GM12878 (cell line): ENCODE results near the gene CSK. TPM values are rescaled to one million over a fixed set of nuclear protein-coding genes. Genes with fewer than 3 reads are reported as not detected.

Source experiments
- ATAC-seq: fragments of 200-7000 bp; cut with Tn5 transposase; 3 replicates; pipeline ENCODE4 v1.9.1; 2020; ENCODE audit warnings: mild to moderate bottlenecking, moderate library complexity
- BruUV-seq: library from RNA; stranded (reverse); fragments of 400-500 nt; replicated peaks from 2 replicates; lab custom pipeline; 2021; lab: Mats Ljungman, UMichigan
- CTCF ChIA-PET: fragments of 300-600 bp; sonication (Branson Sonifier 250); formaldehyde crosslinking; extraction: SDS; loops from one replicate; lab custom pipeline; 2021; ENCODE audit warnings: inconsistent platforms; lab: Yijun Ruan, JAX
- POLR2A ChIA-PET: fragments of 350-600 bp; formaldehyde crosslinking; extraction: SDS; loops from one replicate; lab custom pipeline; 2021; ENCODE audit warnings: inconsistent platforms; lab: Charles Lee
- RAD21 ChIA-PET: fragments of 300-600 bp; sonication (Branson Sonifier 250); formaldehyde crosslinking; loops from one replicate; lab custom pipeline; 2023; ENCODE audit warnings: antibody characterized with exemption; ENCODE audit not compliant: unreplicated experiment; lab: Charles Lee
- SMC1A ChIA-PET: fragments of 300-600 bp; sonication (Branson Sonifier 250); formaldehyde crosslinking; loops from one replicate; lab custom pipeline; 2023; ENCODE audit not compliant: unreplicated experiment, uncharacterized antibody; lab: Charles Lee
- DNase-seq: peaks from one replicate; pipeline ENCODE4 v3.0.0-alpha.2; 2011; ENCODE audit warnings: low read depth, low spot score
- FAIRE-seq: peaks from 3 replicates; lab custom pipeline; 2011; peaks lifted over from hg19 to GRCh38; lab: Jason Lieb, UNC
- H2AFZ ChIP-seq: 2 replicates; pipeline ENCODE4 v1.6.0; 2011; ENCODE audit warnings: low read depth, low read length, control low read depth; ENCODE audit not compliant: control insufficient read depth
- H3K27ac ChIP-seq: 2 replicates; pipeline ENCODE4 v1.5.1; 2011; ENCODE audit warnings: control low read depth; ENCODE audit not compliant: control insufficient read depth, insufficient read depth
- H3K27me3 ChIP-seq, 2 experiments: replicated peaks in 1 of 2; 2 replicates each; pipeline versions ENCODE4 v1.6.0 to v1.6.1; 2011; ENCODE audit warnings: low read length in 1 of 2; ENCODE audit not compliant: control insufficient read depth in 2 of 2, insufficient read depth in 2 of 2
- H3K36me3 ChIP-seq, 2 experiments: 2 replicates each; pipeline ENCODE4 v1.5.1; 2011; ENCODE audit warnings: low read length in 1 of 2; ENCODE audit not compliant: control insufficient read depth in 2 of 2, insufficient read depth in 2 of 2
- H3K4me1 ChIP-seq: 2 replicates; pipeline ENCODE4 v1.6.1; 2011; ENCODE audit warnings: mild to moderate bottlenecking, low read length, moderate library complexity, mixed read lengths; ENCODE audit not compliant: control insufficient read depth, insufficient read depth
- H3K4me2 ChIP-seq: 2 replicates; pipeline ENCODE4 v1.6.0; 2011; ENCODE audit warnings: control low read depth; ENCODE audit not compliant: control insufficient read depth, insufficient read depth
- H3K4me3 ChIP-seq: fragments of 200-600 bp; sonication (generic); 2 replicates; pipeline ENCODE4 v1.5.1; 2016
- H3K79me2 ChIP-seq: 2 replicates; pipeline ENCODE4 v1.6.0; 2011; ENCODE audit warnings: low read length; ENCODE audit not compliant: control insufficient read depth, insufficient read depth
- H3K9ac ChIP-seq: 2 replicates; pipeline ENCODE4 v1.8.0; 2011; ENCODE audit warnings: low read length, control low read depth, mixed read lengths; ENCODE audit not compliant: control insufficient read depth, insufficient read depth
- H3K9me3 ChIP-seq: replicated peaks from 3 replicates; pipeline ENCODE4 v1.5.1; 2011; ENCODE audit warnings: mild to moderate bottlenecking, low read length; ENCODE audit not compliant: control insufficient read depth, insufficient read depth
- H4K20me1 ChIP-seq: 2 replicates; pipeline ENCODE4 v1.6.0; 2011; ENCODE audit not compliant: control insufficient read depth, insufficient read depth
- ESRRA ChIP-seq: IDR thresholded peaks from 2 replicates; pipeline ENCODE4 v1.6.1; 2012; ENCODE audit warnings: mild to moderate bottlenecking, low read length, improper control_type of control experiment
- JUNB ChIP-seq: IDR thresholded peaks from 2 replicates; pipeline ENCODE4 v1.6.1; 2016; ENCODE audit warnings: antibody characterized with exemption, mild to moderate bottlenecking
- NFYB ChIP-seq: IDR thresholded peaks from 2 replicates; pipeline ENCODE4 v1.6.1; 2011; ENCODE audit warnings: low read depth, mild to moderate bottlenecking, low read length, improper control_type of control experiment, moderate library complexity; ENCODE audit not compliant: insufficient read depth
- WGBS: methylation state at CpG from one replicate; pipeline ENCODE4 v1.1.6; 2016; ENCODE audit warnings: low lambda C conversion rate; ENCODE audit not compliant: insufficient replicate concordance, insufficient coverage; ENCODE audit errors: missing lambda C conversion rate; 5-methylcytosine and 5-hydroxymethylcytosine counted together
- in situ Hi-C: fragments of 300-500 bp; cut with MboI; formaldehyde crosslinking; loops from 9 replicates; pipeline ENCODE4 v1.14.3; 2018; ENCODE audit warnings: mixed read lengths
- intact Hi-C: fragments of 100-400 bp; cut with micrococcal nuclease; formaldehyde crosslinking; loops from one replicate; pipeline ENCODE4 v1.14.2; 2022; ENCODE audit not compliant: unreplicated experiment
- polyA plus RNA-seq, 11 experiments: library from polyadenylated mRNA; depleted of rRNA in 4 of 11; unstranded in 6 of 11; stranded (reverse) in 5 of 11; fragments of >200 nt; fragmentation: Nextera tagmentation in 4 of 11; fragmentation: Illumina TruSeq in 1 of 11; extraction: Ambion mirVana in 4 of 11; extraction: Trizol in 1 of 11; gene quantifications; 1 replicate in 1 of 11; 2 replicates in 10 of 11; pipeline versions ENCODE4 v1.2.1 to v1.2.3, GENCODE V29; 2011 to 2016; ENCODE audit warnings: inconsistent platforms in 2 of 11, missing spikeins in 2 of 11, low read depth in 1 of 11
- total RNA-seq, 4 experiments: library from RNA; depleted of rRNA in 3 of 4; stranded (reverse); fragments of >200 nt in 3 of 4; fragmentation: Illumina TruSeq in 1 of 4; extraction: Trizol in 1 of 4; gene quantifications; 2 replicates each; pipeline versions ENCODE4 v1.2.1 to v1.2.3, GENCODE V29; 2013 to 2021
- TF ChIP-seq, protein P1 (sequence below): fragments of 450-650 bp; IDR thresholded peaks from 2 replicates; pipeline ENCODE4 v1.6.1; 2017; ENCODE audit warnings: mild to moderate bottlenecking, moderate library complexity

CSK gene
- total and polyA plus RNA-seq, 10 of the 15 experiments (the other 5 are each of a cell fraction or from before 2014, with no cell fraction given) = 3.4 to 327 (median 75.8) TPM

DNA sequence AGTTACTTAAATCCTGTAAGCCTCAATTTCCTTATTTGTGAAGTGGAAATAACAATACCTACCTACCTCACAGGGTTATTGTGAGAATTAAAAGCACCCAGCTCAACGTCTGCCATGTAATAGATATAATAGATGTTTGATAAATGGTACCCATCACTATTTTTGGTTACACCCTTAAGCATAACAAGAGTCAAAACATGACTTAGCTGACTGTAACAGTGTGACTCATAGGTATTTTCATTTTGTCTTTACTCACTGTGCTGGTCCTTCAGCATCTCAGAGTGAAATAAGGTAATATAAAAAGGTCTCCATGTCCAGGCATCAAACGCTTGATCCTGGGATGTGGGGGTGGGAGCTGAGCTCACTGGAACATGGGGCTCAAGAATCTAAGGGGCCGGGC, 47.6 kb downstream of the CSK start:
- H3K4me1 ChIP-seq = no peaks in the 10 kb centered on the region
- ChIA-PET RAD21 (interaction anchor here (1.2 to 1.3 kb wide), 2 partner anchors 66 to 72 kb away, joined by 4 to 6 read pairs; no protein-coding TSS in a partner anchor), POLR2A (interaction anchor here (0.7 kb wide), 1 partner anchor 398 kb away, joined by 3 read pairs; no protein-coding TSS in a partner anchor), CTCF (interaction anchor here (0.6 to 6.3 kb wide), 7 partner anchors 8 to 198 kb away, joined by 3 to 53 read pairs (median 5); no protein-coding TSS in a partner anchor), SMC1A (interaction anchor here (1.0 to 1.6 kb wide), 3 partner anchors 59 to 194 kb away, joined by 3 to 5 read pairs (median 3); no protein-coding TSS in a partner anchor)
- intact Hi-C loops (no loop called here), in situ Hi-C loops (no loop called here)
- 7% methylated on average over 3 of the region's 3 CpGs for WGBS
- H3K4me3 ChIP-seq = no peak overlapping the region
- no peaks in the 10 kb centered on the region for H3K36me3 ChIP-seq
- DNase-seq = no peak
- H3K9ac ChIP-seq = no peak overlapping the region
- no peak overlapping the region for H3K27ac ChIP-seq
- no peak for FAIRE-seq
- no peaks in the 10 kb centered on the region for H4K20me1 ChIP-seq
- no peak overlapping the region for H3K4me2 ChIP-seq
- no TSS peak for BruUV-seq
- peak; percentile 58 for ATAC-seq
- TF ChIP-seq, protein P1, sequence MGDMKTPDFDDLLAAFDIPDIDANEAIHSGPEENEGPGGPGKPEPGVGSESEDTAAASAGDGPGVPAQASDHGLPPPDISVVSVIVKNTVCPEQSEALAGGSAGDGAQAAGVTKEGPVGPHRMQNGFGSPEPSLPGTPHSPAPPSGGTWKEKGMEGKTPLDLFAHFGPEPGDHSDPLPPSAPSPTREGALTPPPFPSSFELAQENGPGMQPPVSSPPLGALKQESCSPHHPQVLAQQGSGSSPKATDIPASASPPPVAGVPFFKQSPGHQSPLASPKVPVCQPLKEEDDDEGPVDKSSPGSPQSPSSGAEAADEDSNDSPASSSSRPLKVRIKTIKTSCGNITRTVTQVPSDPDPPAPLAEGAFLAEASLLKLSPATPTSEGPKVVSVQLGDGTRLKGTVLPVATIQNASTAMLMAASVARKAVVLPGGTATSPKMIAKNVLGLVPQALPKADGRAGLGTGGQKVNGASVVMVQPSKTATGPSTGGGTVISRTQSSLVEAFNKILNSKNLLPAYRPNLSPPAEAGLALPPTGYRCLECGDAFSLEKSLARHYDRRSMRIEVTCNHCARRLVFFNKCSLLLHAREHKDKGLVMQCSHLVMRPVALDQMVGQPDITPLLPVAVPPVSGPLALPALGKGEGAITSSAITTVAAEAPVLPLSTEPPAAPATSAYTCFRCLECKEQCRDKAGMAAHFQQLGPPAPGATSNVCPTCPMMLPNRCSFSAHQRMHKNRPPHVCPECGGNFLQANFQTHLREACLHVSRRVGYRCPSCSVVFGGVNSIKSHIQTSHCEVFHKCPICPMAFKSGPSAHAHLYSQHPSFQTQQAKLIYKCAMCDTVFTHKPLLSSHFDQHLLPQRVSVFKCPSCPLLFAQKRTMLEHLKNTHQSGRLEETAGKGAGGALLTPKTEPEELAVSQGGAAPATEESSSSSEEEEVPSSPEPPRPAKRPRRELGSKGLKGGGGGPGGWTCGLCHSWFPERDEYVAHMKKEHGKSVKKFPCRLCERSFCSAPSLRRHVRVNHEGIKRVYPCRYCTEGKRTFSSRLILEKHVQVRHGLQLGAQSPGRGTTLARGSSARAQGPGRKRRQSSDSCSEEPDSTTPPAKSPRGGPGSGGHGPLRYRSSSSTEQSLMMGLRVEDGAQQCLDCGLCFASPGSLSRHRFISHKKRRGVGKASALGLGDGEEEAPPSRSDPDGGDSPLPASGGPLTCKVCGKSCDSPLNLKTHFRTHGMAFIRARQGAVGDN = no peak
- TF ChIP-seq JUNB (peak; percentile 66), ESRRA (no peak), NFYB (no peak)
- no peaks in the 10 kb centered on the region for H3K79me2 ChIP-seq
- H2AFZ ChIP-seq = no peak overlapping the region
- H3K9me3 ChIP-seq = no peaks in the 10 kb centered on the region
- peaks cover 0 to 16% of the 10 kb centered on the region in 2 experiments; a peak in 3 of 4 replicates for H3K27me3 ChIP-seq
